NT2/D1 (cell line): Measurements from ENCODE around the gene STX2.

ENCODE experiments used
- DNase-seq: peaks from one replicate; pipeline ENCODE4 v3.0.0-alpha.2; 2011; ENCODE audit warnings: low read depth, low spot score
- H3K27me3 ChIP-seq: 2 replicates; pipeline ENCODE4 v1.6.0; 2011; ENCODE audit warnings: mild to moderate bottlenecking; ENCODE audit not compliant: insufficient read length, insufficient read depth
- H3K36me3 ChIP-seq: 2 replicates; pipeline ENCODE4 v1.6.1; 2011; ENCODE audit warnings: mild to moderate bottlenecking, low read length, mixed read lengths; ENCODE audit not compliant: insufficient read depth, insufficient read length
- H3K4me1 ChIP-seq: 2 replicates; pipeline ENCODE4 v1.5.1; 2011; ENCODE audit not compliant: insufficient read depth, insufficient read length
- H3K4me3 ChIP-seq: 2 replicates; pipeline ENCODE4 v1.5.1; 2011; ENCODE audit warnings: low read depth; ENCODE audit not compliant: insufficient read length
- H3K9ac ChIP-seq: 2 replicates; pipeline ENCODE4 v1.6.0; 2011; ENCODE audit warnings: low read depth; ENCODE audit not compliant: insufficient read length
- H3K9me3 ChIP-seq: 2 replicates; pipeline ENCODE4 v1.5.1; 2011; ENCODE audit warnings: mild to moderate bottlenecking, low read length; ENCODE audit not compliant: insufficient read depth
- SUZ12 ChIP-seq: IDR thresholded peaks from 2 replicates; pipeline ENCODE4 v1.6.1; 2011; ENCODE audit not compliant: insufficient read length, insufficient read depth; ENCODE audit errors: extremely low read depth
- YY1 ChIP-seq: IDR thresholded peaks from 2 replicates; pipeline ENCODE4 v1.6.1; 2011; ENCODE audit not compliant: insufficient read length, insufficient read depth
- ZNF274 ChIP-seq: IDR thresholded peaks from 2 replicates; pipeline ENCODE4 v1.6.1; 2011; ENCODE audit warnings: mild to moderate bottlenecking, low read depth, low read length

Gene STX2

DNA sequence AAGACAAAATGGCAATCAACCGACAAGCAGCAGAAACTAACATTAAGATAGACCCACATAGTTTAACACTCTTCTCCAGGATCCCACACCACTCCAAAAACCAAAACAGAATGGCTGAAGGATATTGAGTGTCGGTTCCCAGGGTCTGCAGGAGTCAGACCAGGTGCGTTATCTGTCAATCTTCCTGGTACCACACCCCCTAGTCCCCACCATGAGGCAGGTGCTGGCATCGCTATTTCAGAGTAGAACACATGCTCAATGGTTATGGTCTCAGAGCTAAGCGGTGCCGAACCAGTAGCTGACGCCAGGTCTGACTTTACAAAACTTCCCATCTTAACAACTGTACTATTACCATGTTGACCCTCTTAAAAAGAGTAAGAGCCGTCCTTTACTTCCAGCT is 10.2 kb downstream of the STX2 start:
- TF ChIP-seq YY1 (no peak), ZNF274 (no peak), SUZ12 (no peak)
- Histone ChIP-seq H3K9me3 (no peaks in the 10 kb centered on the region), H3K4me3 (no peak overlapping the region), H3K4me1 (peaks cover 19% of the 10 kb centered on the region), H3K36me3 (peaks cover 26% of the 10 kb centered on the region), H3K9ac (no peak overlapping the region), H3K27me3 (no peaks in the 10 kb centered on the region)
- DNase-seq, result no peak

GRCh38 chr12:130827432-130827831 is 11.6 kb downstream of the STX2 start:
- Histone ChIP-seq H3K4me3 (no peak overlapping the region), H3K9me3 (no peaks in the 10 kb centered on the region), H3K4me1 (peaks cover 10% of the 10 kb centered on the region), H3K27me3 (no peaks in the 10 kb centered on the region), H3K36me3 (peaks cover 34% of the 10 kb centered on the region), H3K9ac (no peak overlapping the region)
- no peak for DNase-seq
- TF ChIP-seq SUZ12 (no peak), YY1 (no peak), ZNF274 (no peak)

DNA sequence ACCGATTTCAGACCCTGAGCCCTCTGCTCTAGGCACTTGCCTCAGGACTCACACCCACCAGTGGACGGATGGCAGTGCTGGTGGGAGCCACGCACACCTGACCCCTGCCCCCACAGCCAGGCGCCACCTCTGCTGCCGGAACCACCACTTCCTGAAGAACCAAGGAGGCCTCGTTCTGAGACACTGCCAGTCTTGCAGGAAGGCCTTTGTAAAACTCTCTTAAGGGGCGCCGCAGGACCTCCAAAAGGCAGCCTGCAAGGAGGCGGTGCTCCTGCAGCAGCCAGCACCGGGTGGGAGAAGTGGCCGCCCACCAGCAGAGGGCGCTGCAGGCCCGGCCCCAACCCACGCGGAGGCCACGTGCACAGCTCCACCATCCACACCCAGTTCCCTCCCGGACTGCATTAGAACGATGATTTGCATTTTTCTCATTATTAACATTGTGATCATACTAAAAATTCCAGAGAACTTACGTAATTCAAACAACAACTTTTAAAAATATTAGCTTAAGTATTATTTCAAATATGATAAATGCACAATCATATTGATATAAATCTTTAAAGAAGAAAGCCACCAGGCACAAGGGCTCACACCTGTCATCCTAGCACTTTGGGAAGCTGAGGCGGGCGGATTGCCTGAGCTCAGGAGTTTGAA is 12.8 kb downstream of the STX2 start:
- Histone ChIP-seq H3K4me3 (no peak overlapping the region), H3K9ac (no peak overlapping the region), H3K4me1 (peaks cover 7% of the 10 kb centered on the region), H3K27me3 (no peaks in the 10 kb centered on the region), H3K36me3 (peaks cover 39% of the 10 kb centered on the region), H3K9me3 (no peaks in the 10 kb centered on the region)
- TF ChIP-seq YY1, result no peak
- peak; percentile 73 for DNase-seq

DNA sequence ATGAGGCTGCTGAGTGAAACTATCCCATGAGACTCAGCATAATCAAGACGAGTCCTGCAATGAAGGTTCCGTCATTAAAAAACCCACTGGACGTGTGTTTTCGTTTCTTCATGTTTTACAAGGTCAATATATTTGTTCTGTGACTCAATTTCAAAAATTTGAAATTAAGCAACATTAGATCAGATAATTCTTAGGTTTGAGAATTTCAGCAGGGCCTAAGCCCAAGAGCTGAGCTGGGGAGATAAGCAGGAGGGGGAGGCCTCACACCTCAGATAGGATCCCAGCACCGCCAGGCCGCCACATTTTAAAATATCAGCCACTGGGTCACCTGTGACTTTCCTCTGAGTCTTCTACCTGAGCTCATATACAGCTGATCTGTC is 13.3 kb downstream of the STX2 start:
- peaks cover 44% of the 10 kb centered on the region for H3K36me3 ChIP-seq
- no peak for TF ChIP-seq SUZ12
- TF ChIP-seq ZNF274, result no peak
- TF ChIP-seq YY1, result no peak

GRCh38 chr12:130819681-130820080 is 19.4 kb downstream of the STX2 start:
- TF ChIP-seq YY1 (no peak), ZNF274 (no peak), SUZ12 (no peak)
- DNase-seq, result no peak
- H3K9me3 ChIP-seq, result no peaks in the 10 kb centered on the region
- no peaks in the 10 kb centered on the region for H3K27me3 ChIP-seq
- H3K9ac ChIP-seq, result peak overlapping the region; percentile 44
- no peak overlapping the region for H3K4me3 ChIP-seq
- H3K36me3 ChIP-seq, result peaks cover 44% of the 10 kb centered on the region
- H3K4me1 ChIP-seq, result peaks cover 6% of the 10 kb centered on the region

More for the DNA sequence above, 13.3 kb downstream of the STX2 start:
- peaks cover 7% of the 10 kb centered on the region for H3K4me1 ChIP-seq
- no peaks in the 10 kb centered on the region for H3K9me3 ChIP-seq
- no peak for DNase-seq
- no peak overlapping the region for H3K4me3 ChIP-seq
- H3K9ac ChIP-seq, result no peak overlapping the region
- no peaks in the 10 kb centered on the region for H3K27me3 ChIP-seq

GRCh38 chr12:130818635-130819576 is 20.1 kb downstream of the STX2 start:
- Histone ChIP-seq H3K36me3 (peaks cover 44% of the 10 kb centered on the region), H3K4me3 (no peak overlapping the region), H3K9me3 (no peaks in the 10 kb centered on the region), H3K9ac (peak overlapping the region; percentile 18), H3K27me3 (no peaks in the 10 kb centered on the region), H3K4me1 (peaks cover 6% of the 10 kb centered on the region)
- peak; percentile 57 for DNase-seq
- TF ChIP-seq YY1 (no peak), ZNF274 (no peak), SUZ12 (no peak)

DNA sequence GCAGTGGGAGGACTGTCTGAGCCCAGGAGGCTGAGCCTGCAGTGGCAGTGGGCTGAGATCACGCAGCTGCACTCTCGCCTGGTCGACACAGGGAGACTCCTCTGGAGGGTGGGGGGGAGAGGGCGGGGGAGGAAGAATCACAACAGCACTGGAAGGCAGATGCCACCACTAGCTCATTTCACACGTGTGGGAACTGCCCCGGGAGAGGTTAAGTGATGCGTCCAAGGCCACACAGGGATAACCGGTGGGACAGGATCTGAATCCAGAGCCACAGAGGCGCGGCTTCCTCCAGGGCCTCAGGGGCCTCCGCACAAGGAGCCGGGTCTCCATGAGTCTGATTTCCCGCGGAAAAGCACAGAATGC is 20.8 kb downstream of the STX2 start:
- peak overlapping the region; percentile 18 for H3K9ac ChIP-seq
- no peak for TF ChIP-seq SUZ12
- TF ChIP-seq ZNF274, result no peak
- no peak for TF ChIP-seq YY1
- H3K36me3 ChIP-seq, result peaks cover 44% of the 10 kb centered on the region
- no peak overlapping the region for H3K4me3 ChIP-seq
- peaks cover 11% of the 10 kb centered on the region for H3K4me1 ChIP-seq
- no peaks in the 10 kb centered on the region for H3K27me3 ChIP-seq
- H3K9me3 ChIP-seq, result no peaks in the 10 kb centered on the region
- no peak for DNase-seq
